GM13977 (cell line): Measurements from ENCODE around the gene PNPLA1.

ENCODE experiments used
- DNase-seq: peaks from one replicate; pipeline ENCODE4 v3.0.0; 2012; ENCODE audit warnings: low spot score
- in situ Hi-C: fragments of 300-500 bp; cut with MboI; formaldehyde crosslinking; loops from one replicate; pipeline ENCODE4 v1.12.0; 2022; ENCODE audit warnings: low sequenced_read_pairs, low pct_unique_long_range_greater_than_20kb, mixed read lengths, inconsistent platforms; ENCODE audit not compliant: unreplicated experiment
- TF ChIP-seq, protein P1 (sequence below): IDR thresholded peaks from 2 replicates; pipeline ENCODE4 v1.5.1; 2012; ENCODE audit warnings: mild to moderate bottlenecking, control low read depth; ENCODE audit not compliant: insufficient read depth; ENCODE audit errors: extremely low read depth, missing control alignments

Gene PNPLA1

DNA sequence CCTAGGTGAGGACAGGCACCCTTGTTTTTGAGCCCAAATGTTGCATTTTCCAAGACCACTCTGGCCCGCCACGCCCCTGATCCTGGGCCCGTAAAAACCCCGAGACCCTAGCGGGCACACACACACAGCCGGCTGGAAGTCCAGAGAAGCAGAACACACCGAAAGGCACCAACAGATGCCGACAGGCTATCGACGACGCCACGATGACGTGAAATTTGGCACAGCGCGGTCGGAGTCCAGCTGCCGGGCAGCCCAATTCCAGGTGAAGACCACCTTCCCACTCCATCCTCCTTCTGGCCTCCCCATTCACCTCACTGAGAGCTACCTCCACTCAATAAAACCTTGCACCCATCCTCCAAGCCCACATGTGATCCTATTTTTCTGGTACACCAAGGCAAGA is 34.0 kb upstream of the PNPLA1 start:
- in situ Hi-C loops: no loop called here
- TF ChIP-seq, protein P1, sequence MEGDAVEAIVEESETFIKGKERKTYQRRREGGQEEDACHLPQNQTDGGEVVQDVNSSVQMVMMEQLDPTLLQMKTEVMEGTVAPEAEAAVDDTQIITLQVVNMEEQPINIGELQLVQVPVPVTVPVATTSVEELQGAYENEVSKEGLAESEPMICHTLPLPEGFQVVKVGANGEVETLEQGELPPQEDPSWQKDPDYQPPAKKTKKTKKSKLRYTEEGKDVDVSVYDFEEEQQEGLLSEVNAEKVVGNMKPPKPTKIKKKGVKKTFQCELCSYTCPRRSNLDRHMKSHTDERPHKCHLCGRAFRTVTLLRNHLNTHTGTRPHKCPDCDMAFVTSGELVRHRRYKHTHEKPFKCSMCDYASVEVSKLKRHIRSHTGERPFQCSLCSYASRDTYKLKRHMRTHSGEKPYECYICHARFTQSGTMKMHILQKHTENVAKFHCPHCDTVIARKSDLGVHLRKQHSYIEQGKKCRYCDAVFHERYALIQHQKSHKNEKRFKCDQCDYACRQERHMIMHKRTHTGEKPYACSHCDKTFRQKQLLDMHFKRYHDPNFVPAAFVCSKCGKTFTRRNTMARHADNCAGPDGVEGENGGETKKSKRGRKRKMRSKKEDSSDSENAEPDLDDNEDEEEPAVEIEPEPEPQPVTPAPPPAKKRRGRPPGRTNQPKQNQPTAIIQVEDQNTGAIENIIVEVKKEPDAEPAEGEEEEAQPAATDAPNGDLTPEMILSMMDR: no peak
- DNase-seq: no peak

DNA sequence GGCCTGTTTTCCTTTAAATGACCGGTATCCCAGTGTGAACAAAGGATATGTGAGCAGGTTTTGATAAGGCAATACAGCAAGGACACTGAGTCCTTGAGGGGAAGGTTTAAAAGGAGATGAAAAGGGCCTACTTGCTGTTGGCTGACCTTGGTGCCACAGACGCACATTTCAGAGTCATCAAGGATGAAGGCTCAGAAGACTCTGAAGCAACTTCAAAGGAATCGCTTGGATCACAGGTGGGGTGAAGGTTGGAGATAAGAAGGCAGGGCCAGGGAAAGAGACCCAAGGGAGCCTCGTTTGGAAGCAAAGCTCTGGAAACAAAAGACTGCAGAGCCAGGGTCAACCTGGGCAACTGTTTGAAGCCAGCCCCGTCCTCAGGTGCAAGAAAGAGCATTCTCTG is 30.1 kb upstream of the PNPLA1 start:
- no peak for DNase-seq
- TF ChIP-seq, protein P1: no peak
- in situ Hi-C loops: no loop called here

DNA sequence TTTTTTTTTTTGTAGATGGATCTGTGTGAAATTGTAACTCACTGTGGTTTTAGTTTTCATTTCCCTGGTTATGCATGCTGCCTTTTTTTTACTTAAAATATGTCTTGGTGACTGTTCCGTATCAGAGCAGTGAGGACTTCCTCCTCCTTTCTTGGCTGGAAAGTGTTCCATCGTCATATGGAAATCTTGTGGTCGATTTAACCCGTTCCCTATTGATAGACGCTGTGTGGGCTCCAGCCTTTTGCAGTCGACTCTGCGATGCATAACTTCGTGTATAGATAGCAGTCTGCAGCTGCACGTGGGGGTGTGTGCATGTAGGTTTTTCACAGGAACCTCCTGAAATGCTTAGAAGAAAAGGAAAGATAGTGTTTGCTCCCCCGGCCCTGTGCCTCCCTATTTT is 28.1 kb upstream of the PNPLA1 start:
- TF ChIP-seq, protein P1: no peak
- in situ Hi-C loops: no loop called here
- peak; percentile 60 for DNase-seq

DNA sequence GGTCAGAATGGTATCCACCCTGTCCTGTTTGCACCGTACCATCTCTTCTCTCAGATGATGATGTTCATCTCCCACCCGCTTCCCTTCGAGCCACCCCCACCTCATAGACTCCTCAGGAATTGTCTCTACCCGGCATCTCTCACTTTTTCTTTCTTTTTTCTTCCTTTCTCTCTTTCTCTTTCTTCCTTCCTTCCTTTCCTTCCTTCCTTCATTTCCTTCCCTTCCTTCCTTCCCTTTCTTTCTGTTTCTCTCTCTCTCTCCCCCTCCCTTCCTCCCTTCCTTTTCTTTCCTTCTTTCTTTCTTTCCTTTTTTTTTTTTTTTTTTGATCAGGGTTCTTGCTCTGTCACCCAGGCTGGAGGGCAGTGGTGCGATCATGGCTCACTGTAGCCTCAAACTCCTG is 27.7 kb upstream of the PNPLA1 start:
- in situ Hi-C loops: no loop called here
- TF ChIP-seq, protein P1: no peak
- no peak for DNase-seq

DNA sequence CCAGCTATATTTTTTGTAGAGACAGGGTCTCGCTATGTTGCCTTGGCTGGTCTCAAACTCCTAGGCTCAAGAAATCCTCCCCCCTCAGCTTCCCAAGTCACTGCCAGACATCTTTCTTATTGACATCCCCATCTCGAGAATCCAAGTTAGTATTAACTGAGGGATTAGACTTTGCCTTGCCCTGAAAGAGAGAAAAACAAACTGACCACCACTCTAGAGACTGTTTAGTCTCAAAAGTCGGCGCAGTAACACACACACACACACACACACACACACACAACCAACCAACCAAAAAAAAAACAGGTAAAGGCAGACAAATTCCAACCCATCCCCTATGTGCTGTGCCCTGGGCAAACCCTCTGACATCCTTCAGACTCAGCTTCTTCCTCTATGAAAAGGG is 27.2 kb upstream of the PNPLA1 start:
- TF ChIP-seq, protein P1: no peak
- in situ Hi-C loops: no loop called here
- DNase-seq: no peak

DNA sequence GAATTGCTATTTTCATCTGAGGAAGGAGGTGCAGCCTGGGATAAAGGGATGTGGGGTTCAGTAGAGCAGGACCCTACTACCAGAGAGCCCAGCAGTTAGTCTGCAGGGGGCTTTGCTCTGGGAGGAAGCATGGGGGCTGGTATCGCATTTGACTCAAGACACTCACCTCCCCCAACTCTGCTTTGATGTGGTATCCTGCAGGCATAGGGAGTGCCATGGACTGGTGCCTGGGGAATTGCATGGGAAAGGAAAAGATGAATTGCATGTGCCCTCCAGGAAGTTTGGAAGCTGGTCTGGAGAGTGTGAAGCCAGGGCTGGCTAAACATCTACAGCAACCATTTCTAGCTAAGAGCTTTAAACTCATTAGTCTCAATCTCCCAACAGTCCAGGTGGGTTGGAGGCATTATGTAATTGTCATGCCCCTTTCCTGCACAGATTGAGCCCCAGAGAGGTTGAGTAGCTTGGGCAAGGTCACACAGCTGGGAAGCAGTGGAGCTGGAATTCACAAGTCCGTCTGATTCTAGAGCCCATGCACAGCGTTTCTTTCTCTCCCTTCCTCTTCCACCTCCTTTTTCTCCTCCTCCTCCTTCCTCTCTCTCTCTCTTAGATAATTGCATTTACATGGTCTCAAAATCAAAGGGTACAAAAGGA is 26.2 kb upstream of the PNPLA1 start:
- TF ChIP-seq, protein P1: no peak
- in situ Hi-C loops: no loop called here
- DNase-seq: no peak
